GM12878 (cell line): ENCODE data around the gene SYF2.

Experiments
- CEBPZ ChIP-seq: fragments of 150-350 bp; IDR thresholded peaks from 2 replicates; pipeline ENCODE4 v1.6.1; 2016; ENCODE audit warnings: low read depth, low read length
- CTCF ChIP-seq, 3 experiments: IDR thresholded peaks in 2 of 3; conservative IDR thresholded peaks in 1 of 3; 2 replicates each; pipeline ENCODE4 v1.5.1; 2011; ENCODE audit warnings: low read depth in 3 of 3, low read length in 3 of 3, mild to moderate bottlenecking in 3 of 3, control low read depth in 2 of 3, moderate library complexity in 2 of 3, inconsistent platforms in 1 of 3, mixed read lengths in 1 of 3; ENCODE audit not compliant: control insufficient read depth in 2 of 3, insufficient read depth in 1 of 3; ENCODE audit errors: extremely low read depth in 1 of 3
- EP300 ChIP-seq, 2 experiments: fragments of 150-350 bp in 1 of 2; IDR thresholded peaks; 2 replicates each; pipeline ENCODE4 v1.6.1; 2011 to 2012; ENCODE audit warnings: low read depth in 2 of 2, low read length in 2 of 2, borderline replicate concordance in 1 of 2, improper control_type of control experiment in 1 of 2, inconsistent platforms in 1 of 2; ENCODE audit not compliant: control insufficient read depth in 1 of 2
- EZH2 ChIP-seq: IDR thresholded peaks from 2 replicates; pipeline ENCODE4 v1.6.1; 2012; ENCODE audit warnings: low read depth, mild to moderate bottlenecking, control low read depth, inconsistent platforms, low read length, borderline replicate concordance; ENCODE audit not compliant: control insufficient read depth
- IRF3 ChIP-seq: fragments of 450-650 bp; IDR thresholded peaks from 2 replicates; pipeline ENCODE4 v1.6.1; 2014; ENCODE audit warnings: mild to moderate bottlenecking
- YY1 ChIP-seq: IDR thresholded peaks from 2 replicates; pipeline ENCODE4 v1.6.1; 2011; ENCODE audit warnings: low read depth, mild to moderate bottlenecking, low read length

- TF ChIP-seq CTCF (IDR thresholded peaks at IDR 0.05 in 2 of 3, conservative IDR thresholded peaks at IDR 0.05 in 1 of 3; ENCODE audit: control insufficient read depth in 2 of 3, extremely low read depth in 1 of 3, insufficient read depth in 1 of 3, low read depth in 3 of 3, low read length in 3 of 3) (no peak), IRF3 (no peak), YY1 (no peak), EP300 (IDR thresholded peaks at IDR 0.05; ENCODE audit: borderline replicate concordance in 1 of 2, control insufficient read depth in 1 of 2, low read depth in 2 of 2, low read length in 2 of 2) (no peak), EZH2 (no peak), CEBPZ (no peak)
These were observed 22.8 kb downstream of the SYF2 start for GRCh38 chr1:25209516-25209915.
